GM21528 (cell line): ENCODE measurements around the gene KCNC4.

Experiments used
- ATAC-seq: cut with Tn5 transposase; IDR thresholded peaks from one replicate; pipeline ENCODE4 v1.9.1; 2021; ENCODE audit warnings: mild to moderate bottlenecking, moderate library complexity; ENCODE audit not compliant: unreplicated experiment, low FRiP score

KCNC4 gene

GRCh38 chr1:110210604-110211495, 736 bp downstream of the KCNC4 start:
- ATAC-seq = peak; percentile 11

GRCh38 chr1:110211496-110212168, 1.5 kb downstream of the KCNC4 start:
- ATAC-seq = no peak

GRCh38 chr1:110212169-110213142, 2.3 kb downstream of the KCNC4 start:
- ATAC-seq = no peak

GRCh38 chr1:110213143-110213540, 3.0 kb downstream of the KCNC4 start:
- ATAC-seq = no peak

DNA sequence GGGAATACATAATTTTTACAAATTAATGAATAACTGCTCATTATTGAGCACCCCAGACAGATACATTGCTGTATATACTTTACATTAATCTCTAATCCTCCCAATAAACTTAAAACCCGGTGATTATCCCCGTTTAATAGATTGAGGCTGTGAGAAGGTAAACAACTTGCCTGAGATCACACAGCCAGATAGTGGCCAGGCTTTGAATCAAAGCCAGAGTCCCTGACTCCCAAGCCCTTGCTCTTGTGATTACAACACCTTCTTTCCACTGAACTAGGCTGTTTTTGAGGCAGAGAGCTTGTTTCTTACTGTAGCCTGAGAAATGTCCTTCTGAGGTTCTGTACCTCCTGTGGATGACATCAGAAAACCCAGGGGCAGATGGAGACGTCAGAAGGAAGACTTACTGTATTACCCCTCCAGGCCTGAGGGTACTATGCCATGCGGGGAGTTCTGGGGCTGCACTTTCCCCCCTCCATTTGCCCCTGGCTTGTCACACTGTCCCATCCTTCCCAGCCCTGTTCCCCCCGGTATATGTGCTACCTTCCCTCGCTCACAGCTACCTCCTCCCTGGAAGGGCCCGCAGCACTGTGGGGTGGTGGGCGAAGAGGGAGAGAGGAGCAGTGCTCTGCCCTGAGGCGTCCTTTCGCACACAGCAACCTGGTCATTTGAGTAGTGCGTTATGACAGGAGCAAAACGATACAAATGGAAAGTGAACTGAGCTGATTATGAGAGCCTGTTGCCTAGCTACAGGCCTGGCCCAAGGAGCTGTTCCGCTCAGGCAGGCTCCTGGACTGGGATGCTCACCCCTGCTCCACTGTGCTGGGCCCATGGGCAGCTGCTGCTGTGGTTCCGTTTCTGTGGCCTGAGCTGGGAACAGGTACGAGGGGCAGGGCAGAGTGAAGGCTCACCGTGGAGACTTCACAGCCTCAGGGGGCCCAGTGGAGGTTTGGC, 4.6 kb downstream of the KCNC4 start:
- ATAC-seq = no peak

- ATAC-seq = no peak
Measured at GRCh38 chr1:110215621-110216515, 5.8 kb downstream of the KCNC4 start.

DNA sequence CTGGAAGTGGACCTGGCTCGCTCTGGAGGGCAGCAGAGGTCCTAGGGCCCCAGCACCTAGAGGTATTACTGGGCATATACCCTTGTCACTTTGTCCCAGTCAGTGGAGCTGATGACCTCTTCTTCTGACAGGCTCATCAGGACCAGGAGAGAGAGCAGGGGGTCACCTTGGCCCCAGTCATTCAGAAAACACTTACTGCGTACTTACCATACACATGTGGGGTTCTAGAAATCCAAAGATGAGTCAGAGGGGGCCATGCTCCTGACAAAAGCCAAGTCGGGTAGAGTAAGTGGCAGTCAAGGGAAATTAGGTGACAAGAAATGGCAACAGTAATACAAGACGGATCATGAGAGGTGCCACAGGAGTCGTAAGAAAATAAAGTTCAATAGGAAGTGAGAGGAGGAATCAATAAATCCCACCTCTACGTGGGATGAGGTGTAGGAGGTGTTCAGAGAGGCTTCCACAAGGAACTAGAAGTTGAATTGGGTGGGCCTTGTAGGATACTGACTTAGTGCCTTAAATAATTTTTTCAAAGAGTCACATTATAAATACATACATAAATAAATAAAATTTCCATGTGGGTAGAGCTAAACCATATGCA, 6.8 kb downstream of the KCNC4 start:
- ATAC-seq = no peak

GRCh38 chr1:110218137-110218536, 8.0 kb downstream of the KCNC4 start:
- ATAC-seq = no peak

- ATAC-seq = no peak
Measured at GRCh38 chr1:110218739-110219138, 8.6 kb downstream of the KCNC4 start.

DNA sequence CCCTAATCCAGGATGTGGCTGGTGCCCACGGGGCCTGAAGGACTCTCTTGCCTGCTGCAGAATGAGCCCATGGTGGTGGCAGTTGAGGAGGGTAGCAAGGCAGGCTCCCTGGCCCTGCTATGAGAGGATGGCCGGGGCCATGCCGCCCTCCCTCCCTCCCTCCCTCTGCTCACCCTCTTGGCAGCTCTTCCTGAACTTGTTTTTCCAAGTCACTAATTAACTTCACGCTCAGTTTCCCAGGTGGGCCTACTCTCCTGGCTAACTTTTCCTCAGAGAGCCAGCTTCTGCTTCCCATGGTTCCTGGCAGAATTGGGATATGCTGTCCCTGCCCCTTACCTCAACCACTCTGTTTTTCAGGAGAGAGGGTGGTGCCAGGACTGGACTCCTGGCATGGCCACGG, 10.2 kb downstream of the KCNC4 start:
- ATAC-seq = no peak

- ATAC-seq = no peak
Measured at GRCh38 chr1:110221119-110221518, 11.0 kb downstream of the KCNC4 start.

DNA sequence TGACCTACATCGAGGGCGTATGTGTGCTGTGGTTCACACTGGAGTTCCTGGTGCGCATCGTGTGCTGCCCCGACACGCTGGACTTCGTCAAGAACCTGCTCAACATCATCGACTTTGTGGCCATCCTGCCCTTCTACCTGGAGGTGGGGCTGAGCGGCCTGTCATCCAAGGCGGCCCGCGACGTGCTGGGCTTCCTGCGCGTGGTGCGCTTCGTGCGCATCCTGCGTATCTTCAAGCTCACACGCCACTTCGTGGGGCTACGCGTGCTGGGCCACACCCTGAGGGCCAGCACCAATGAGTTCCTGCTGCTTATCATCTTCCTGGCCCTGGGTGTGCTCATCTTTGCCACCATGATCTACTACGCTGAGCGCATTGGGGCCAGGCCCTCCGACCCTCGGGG, 13.0 kb downstream of the KCNC4 start:
- ATAC-seq = no peak

GRCh38 chr1:110223581-110223980, 13.5 kb downstream of the KCNC4 start:
- no peak for ATAC-seq

DNA sequence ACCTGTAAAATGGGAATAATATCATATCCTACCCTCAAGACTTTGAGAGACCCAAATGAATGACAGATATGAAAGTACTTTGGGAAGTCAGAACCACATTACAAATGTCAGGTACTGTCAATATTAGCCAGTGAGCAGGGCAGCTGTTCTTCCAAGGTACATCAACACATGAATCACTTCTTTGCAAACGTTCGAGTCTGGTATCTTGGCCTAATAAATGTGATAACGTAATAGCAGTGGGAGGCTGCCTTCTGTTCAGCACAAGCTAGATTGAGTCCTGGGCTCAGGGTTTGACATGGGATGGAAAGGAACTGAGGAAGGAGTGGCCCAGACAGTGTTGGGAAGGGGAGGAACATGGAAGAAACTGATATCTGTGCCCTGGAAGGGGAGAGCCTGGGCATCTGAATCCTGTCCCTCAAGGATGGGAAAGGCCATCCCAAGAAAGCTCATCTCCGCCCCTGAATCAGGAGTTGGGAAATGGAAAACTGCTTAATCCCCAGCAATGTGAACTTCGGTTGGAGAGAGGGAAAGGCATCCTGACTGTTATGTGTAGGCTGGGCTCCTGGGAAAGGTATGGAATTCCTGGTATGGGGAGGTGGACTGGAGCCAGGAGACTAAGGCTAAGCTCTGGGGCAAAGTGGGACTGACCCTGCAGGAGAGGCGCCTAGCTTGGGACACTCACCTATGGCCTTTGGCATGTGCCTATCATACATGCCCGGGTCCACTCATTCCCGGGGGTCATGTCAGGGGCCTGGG, 14.3 kb downstream of the KCNC4 start:
- ATAC-seq = no peak

DNA sequence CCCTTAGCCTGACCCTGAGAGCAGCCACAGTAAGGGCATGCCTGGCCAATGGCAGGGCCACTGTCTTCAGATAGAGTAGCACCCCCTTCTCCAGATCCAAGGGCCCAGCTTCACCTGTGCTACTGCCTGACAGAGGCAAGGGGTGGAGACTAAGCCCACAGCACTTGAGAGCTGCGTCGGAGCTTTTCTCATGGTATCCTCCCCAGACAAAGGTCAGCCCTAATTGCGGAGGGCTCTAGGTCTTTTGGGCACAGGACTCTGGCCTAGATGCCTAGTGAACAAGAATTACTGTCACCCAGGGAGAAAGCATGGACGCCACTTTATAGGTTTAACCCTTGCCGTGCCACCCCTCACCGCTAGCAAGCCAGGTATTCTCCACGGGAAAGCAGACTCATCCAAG, 15.1 kb downstream of the KCNC4 start:
- ATAC-seq = no peak

DNA sequence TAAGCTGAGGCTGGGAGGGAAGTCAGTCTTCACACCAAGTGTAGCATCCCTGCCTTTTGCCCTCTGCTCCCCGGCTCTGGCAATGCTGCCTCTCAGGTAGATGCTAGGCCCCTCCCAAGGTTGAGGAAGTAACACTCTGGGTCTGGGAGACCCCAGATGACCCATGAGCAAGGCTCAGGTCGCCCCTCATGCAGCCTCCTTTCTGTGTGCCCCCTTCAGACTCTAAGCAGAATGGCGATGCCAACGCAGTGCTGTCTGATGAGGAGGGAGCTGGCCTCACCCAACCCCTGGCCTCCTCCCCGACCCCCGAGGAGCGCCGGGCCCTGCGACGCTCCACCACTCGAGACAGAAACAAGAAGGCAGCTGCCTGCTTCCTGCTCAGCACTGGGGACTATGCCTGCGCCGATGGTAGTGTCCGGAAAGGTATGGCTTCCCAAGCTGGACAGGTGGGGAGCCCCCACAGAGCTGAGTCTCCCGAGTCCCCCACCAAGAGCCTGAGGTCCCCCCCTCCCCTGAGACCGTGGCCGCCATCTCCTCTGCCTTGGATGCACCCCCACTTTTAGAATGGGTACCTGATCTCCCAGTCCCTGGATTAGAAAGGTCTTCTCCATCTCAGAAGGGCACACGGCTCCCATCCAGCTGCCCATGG, 15.8 kb downstream of the KCNC4 start:
- ATAC-seq = no peak

- no peak for ATAC-seq
Measured at GRCh38 chr1:110227774-110228173, 17.7 kb downstream of the KCNC4 start.
